Loucy (cell line): ENCODE results near the gene KCTD11.

ENCODE experiments used
- EZH2phosphoT487 ChIP-seq: fragments of 200-600 bp; IDR thresholded peaks from 2 replicates; pipeline ENCODE4 v1.6.1; 2018; ENCODE audit warnings: antibody characterized with exemption, mild to moderate bottlenecking, moderate library complexity, borderline replicate concordance
- TF ChIP-seq, protein P1 (sequence below): fragments of 200-600 bp; sonication (generic); conservative IDR thresholded peaks from 2 replicates; pipeline ENCODE4 v1.5.1; 2014; ENCODE audit warnings: mild to moderate bottlenecking, antibody characterized with exemption, low read length

DNA sequence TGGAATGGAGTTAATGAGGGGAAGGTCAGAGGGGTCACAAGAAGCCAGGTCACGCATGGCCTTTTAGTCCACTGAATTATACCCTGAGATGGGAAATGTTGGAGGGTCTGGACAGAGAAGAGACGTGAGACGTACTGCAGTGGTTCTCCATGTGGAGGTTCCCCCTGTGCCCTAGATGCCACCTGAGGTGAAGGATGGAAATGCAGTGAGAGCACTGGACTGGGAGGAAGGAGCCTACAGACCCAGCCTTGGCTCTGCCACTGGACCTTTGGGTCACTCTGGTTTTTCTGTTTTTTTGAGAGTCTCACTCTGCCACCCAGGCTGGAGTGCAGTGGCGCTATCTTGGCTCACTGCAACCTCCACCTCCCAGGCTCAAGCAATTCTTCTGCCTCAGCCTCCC is 44.2 kb downstream of the KCTD11 start:
- TF ChIP-seq, protein P1, sequence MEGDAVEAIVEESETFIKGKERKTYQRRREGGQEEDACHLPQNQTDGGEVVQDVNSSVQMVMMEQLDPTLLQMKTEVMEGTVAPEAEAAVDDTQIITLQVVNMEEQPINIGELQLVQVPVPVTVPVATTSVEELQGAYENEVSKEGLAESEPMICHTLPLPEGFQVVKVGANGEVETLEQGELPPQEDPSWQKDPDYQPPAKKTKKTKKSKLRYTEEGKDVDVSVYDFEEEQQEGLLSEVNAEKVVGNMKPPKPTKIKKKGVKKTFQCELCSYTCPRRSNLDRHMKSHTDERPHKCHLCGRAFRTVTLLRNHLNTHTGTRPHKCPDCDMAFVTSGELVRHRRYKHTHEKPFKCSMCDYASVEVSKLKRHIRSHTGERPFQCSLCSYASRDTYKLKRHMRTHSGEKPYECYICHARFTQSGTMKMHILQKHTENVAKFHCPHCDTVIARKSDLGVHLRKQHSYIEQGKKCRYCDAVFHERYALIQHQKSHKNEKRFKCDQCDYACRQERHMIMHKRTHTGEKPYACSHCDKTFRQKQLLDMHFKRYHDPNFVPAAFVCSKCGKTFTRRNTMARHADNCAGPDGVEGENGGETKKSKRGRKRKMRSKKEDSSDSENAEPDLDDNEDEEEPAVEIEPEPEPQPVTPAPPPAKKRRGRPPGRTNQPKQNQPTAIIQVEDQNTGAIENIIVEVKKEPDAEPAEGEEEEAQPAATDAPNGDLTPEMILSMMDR = no peak
- no peak for TF ChIP-seq EZH2phosphoT487
